Panc1 (cell line): ENCODE results near the gene C19orf47. TPM values are rescaled to one million over a fixed set of nuclear protein-coding genes. Genes with fewer than 3 reads are reported as not detected.

Source experiments
- ATAC-seq: fragments of 200-7000 bp; cut with Tn5 transposase; 2 replicates; pipeline ENCODE4 v1.9.1; 2020; ENCODE audit warnings: mild to moderate bottlenecking, moderate library complexity
- BruUV-seq: library from RNA; stranded (reverse); fragments of 400-500 nt; replicated peaks from 2 replicates; lab custom pipeline; 2021; lab: Mats Ljungman, UMichigan
- CTCF ChIA-PET: fragments of 300-600 bp; sonication (Branson Sonifier 250); formaldehyde crosslinking; loops from one replicate; lab custom pipeline; 2022; ENCODE audit warnings: antibody characterized with exemption; lab: Charles Lee
- POLR2A ChIA-PET: fragments of 300-600 bp; sonication (Branson Sonifier 250); formaldehyde crosslinking; loops from one replicate; lab custom pipeline; 2022; ENCODE audit warnings: antibody characterized with exemption; lab: Charles Lee
- DNase-seq: peaks from one replicate; pipeline ENCODE4 v3.0.0-alpha.2; 2010; ENCODE audit warnings: low read depth, low spot score
- H3K27ac ChIP-seq: 2 replicates; pipeline ENCODE4 v1.5.1; 2011; ENCODE audit warnings: mild to moderate bottlenecking, low read length, inconsistent platforms
- H3K27me3 ChIP-seq: fragments of 200-500 bp; sonication (Bioruptor generic); 2 replicates; pipeline ENCODE4 v1.6.0; 2014; ENCODE audit warnings: low read length, inconsistent platforms; ENCODE audit not compliant: control insufficient read depth, insufficient read depth
- H3K36me3 ChIP-seq: fragments of 200-500 bp; sonication (Bioruptor generic); 2 replicates; pipeline ENCODE4 v1.5.1; 2014; ENCODE audit warnings: inconsistent platforms, mild to moderate bottlenecking, low read length, moderate library complexity; ENCODE audit not compliant: control insufficient read depth, insufficient read depth
- H3K4me1 ChIP-seq: 2 replicates; pipeline ENCODE4 v1.5.1; 2011; ENCODE audit warnings: inconsistent platforms, mild to moderate bottlenecking, low read length, moderate library complexity; ENCODE audit not compliant: control insufficient read depth, insufficient read depth
- H3K4me3 ChIP-seq, 2 experiments: 2 replicates each; pipeline ENCODE4 v1.5.1; 2011 to 2012; ENCODE audit warnings: low read depth in 2 of 2, low read length in 2 of 2, mild to moderate bottlenecking in 2 of 2, inconsistent platforms in 1 of 2, moderate library complexity in 1 of 2
- H3K9me3 ChIP-seq: fragments of 200-500 bp; sonication (Bioruptor generic); 2 replicates; pipeline ENCODE4 v1.5.1; 2014; ENCODE audit warnings: low read depth, mild to moderate bottlenecking, inconsistent platforms, low read length, moderate library complexity; ENCODE audit not compliant: control insufficient read depth, insufficient read depth
- POLR2AphosphoS5 ChIP-seq: IDR thresholded peaks from 2 replicates; pipeline ENCODE4 v1.6.1; 2012; ENCODE audit warnings: mild to moderate bottlenecking, low read depth, low read length, moderate library complexity
- SIN3A ChIP-seq: IDR thresholded peaks from 2 replicates; pipeline ENCODE4 v1.6.1; 2012; ENCODE audit warnings: low read depth, mild to moderate bottlenecking, low read length, moderate library complexity, borderline replicate concordance; ENCODE audit not compliant: insufficient read depth
- TCF7L2 ChIP-seq: IDR thresholded peaks from 2 replicates; pipeline ENCODE4 v1.6.1; 2011; ENCODE audit warnings: mild to moderate bottlenecking, low read depth, low read length, inconsistent platforms
- in situ Hi-C: cut with HindIII; loops from 2 replicates; pipeline ENCODE4 v1.10.0; 2016; ENCODE audit warnings: low sequenced_read_pairs, low pct_unique_long_range_greater_than_20kb
- intact Hi-C: fragments of 100-400 bp; cut with micrococcal nuclease; formaldehyde crosslinking; loops from one replicate; pipeline ENCODE4 v1.10.0; 2022; ENCODE audit not compliant: unreplicated experiment
- total RNA-seq: library from RNA; stranded (reverse); gene quantifications from one replicate; pipeline ENCODE4 v1.2.1, GENCODE V29; 2021; ENCODE audit not compliant: unreplicated experiment
- TF ChIP-seq, protein P1 (sequence below), 2 experiments: IDR thresholded peaks; 2 replicates each; pipeline ENCODE4 v1.6.1; 2011 to 2012; ENCODE audit warnings: low read depth in 2 of 2, control low read depth in 1 of 2, low read length in 1 of 2, mild to moderate bottlenecking in 1 of 2, moderate library complexity in 1 of 2; ENCODE audit not compliant: insufficient read depth in 1 of 2
- TF ChIP-seq, protein P2 (sequence below): fragments of 450-650 bp; IDR thresholded peaks from 2 replicates; pipeline ENCODE4 v1.5.1; 2017; ENCODE audit warnings: mild to moderate bottlenecking

The C19orf47 gene
- total RNA-seq, 1 experiment from 2014 or later, result 29.0 TPM

DNA sequence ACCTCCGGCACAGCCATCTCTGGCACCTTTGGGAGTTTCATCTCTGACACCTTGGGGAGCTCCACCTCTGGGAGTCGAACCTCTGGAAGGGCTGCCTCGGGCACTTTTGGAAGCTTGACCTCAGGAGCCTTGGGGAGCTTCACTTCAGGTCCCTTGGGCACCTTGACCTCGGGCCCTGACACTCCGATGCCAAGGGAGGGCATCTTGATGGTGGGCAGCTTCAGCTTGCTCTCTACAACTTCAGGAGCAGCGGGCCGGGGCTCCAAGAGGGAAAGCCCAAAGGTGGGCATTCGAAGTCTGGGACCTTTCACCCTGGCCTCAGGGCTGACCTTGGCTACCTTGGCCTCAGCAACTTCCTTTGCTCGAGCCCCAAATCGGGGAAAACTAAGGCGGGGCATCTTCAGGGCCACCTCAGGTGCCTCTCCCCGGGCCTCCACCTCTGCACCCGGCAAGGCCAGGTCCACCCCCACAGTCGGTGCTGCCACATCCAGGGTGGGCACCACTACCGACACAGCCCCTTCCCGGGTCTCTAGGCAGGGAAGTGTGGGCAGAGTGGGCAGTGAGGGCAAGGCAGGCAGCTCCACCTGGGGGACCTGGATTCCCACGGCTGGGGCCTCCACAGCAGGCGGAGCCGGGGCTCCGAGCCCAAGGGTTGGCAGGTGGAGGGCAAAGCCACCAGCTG is 48.8 kb upstream of the C19orf47 start:
- in situ Hi-C loops, result no loop called here
- H3K36me3 ChIP-seq, result no peaks in the 10 kb centered on the region
- H3K27ac ChIP-seq, result no peak overlapping the region
- no peak for DNase-seq
- no peak overlapping the region for H3K4me3 ChIP-seq
- intact Hi-C loops, result no loop called here
- no peaks in the 10 kb centered on the region for H3K27me3 ChIP-seq
- TF ChIP-seq TCF7L2, result no peak
- no peak for TF ChIP-seq POLR2AphosphoS5
- TF ChIP-seq, protein P1, sequence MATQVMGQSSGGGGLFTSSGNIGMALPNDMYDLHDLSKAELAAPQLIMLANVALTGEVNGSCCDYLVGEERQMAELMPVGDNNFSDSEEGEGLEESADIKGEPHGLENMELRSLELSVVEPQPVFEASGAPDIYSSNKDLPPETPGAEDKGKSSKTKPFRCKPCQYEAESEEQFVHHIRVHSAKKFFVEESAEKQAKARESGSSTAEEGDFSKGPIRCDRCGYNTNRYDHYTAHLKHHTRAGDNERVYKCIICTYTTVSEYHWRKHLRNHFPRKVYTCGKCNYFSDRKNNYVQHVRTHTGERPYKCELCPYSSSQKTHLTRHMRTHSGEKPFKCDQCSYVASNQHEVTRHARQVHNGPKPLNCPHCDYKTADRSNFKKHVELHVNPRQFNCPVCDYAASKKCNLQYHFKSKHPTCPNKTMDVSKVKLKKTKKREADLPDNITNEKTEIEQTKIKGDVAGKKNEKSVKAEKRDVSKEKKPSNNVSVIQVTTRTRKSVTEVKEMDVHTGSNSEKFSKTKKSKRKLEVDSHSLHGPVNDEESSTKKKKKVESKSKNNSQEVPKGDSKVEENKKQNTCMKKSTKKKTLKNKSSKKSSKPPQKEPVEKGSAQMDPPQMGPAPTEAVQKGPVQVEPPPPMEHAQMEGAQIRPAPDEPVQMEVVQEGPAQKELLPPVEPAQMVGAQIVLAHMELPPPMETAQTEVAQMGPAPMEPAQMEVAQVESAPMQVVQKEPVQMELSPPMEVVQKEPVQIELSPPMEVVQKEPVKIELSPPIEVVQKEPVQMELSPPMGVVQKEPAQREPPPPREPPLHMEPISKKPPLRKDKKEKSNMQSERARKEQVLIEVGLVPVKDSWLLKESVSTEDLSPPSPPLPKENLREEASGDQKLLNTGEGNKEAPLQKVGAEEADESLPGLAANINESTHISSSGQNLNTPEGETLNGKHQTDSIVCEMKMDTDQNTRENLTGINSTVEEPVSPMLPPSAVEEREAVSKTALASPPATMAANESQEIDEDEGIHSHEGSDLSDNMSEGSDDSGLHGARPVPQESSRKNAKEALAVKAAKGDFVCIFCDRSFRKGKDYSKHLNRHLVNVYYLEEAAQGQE (IDR thresholded peaks at IDR 0.05; ENCODE audit: insufficient read depth in 1 of 2, low read depth in 2 of 2, low read length in 1 of 2), result no peak
- TF ChIP-seq SIN3A, result no peak
- TF ChIP-seq, protein P2, sequence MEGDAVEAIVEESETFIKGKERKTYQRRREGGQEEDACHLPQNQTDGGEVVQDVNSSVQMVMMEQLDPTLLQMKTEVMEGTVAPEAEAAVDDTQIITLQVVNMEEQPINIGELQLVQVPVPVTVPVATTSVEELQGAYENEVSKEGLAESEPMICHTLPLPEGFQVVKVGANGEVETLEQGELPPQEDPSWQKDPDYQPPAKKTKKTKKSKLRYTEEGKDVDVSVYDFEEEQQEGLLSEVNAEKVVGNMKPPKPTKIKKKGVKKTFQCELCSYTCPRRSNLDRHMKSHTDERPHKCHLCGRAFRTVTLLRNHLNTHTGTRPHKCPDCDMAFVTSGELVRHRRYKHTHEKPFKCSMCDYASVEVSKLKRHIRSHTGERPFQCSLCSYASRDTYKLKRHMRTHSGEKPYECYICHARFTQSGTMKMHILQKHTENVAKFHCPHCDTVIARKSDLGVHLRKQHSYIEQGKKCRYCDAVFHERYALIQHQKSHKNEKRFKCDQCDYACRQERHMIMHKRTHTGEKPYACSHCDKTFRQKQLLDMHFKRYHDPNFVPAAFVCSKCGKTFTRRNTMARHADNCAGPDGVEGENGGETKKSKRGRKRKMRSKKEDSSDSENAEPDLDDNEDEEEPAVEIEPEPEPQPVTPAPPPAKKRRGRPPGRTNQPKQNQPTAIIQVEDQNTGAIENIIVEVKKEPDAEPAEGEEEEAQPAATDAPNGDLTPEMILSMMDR, result no peak
- CTCF ChIA-PET, result interaction anchor here (0.5 kb wide), 1 partner anchor 20 kb away, joined by 3 read pairs; no protein-coding TSS in a partner anchor
- POLR2A ChIA-PET, result no interaction called here
- no peaks in the 10 kb centered on the region for H3K4me1 ChIP-seq
- no TSS peak for BruUV-seq
- no peak for ATAC-seq
- H3K9me3 ChIP-seq, result no peaks in the 10 kb centered on the region

DNA sequence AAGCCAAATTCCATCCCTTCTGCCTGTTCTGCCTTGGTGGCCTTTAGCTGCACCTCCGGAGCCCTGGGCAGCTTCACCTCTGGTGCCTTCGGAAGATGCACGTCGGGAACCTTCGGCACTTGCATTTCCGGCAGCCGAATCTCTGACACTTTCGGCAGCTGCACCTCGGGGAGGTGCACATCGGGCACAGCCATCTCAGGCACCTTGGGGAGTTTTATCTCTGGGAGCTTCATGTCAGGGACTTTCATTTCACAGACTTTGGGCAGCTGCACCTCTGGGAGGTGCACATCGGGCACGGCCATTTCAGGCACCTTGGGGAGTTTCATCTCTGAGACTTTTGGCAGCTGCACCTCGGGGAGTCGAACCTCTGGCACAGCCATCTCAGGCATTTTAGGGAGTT is 47.8 kb upstream of the C19orf47 start:
- TF ChIP-seq, protein P1 (IDR thresholded peaks at IDR 0.05; ENCODE audit: insufficient read depth in 1 of 2, low read depth in 2 of 2, low read length in 1 of 2), result no peak
- TF ChIP-seq, protein P2, result no peak
- TF ChIP-seq POLR2AphosphoS5, result no peak
- TF ChIP-seq SIN3A, result no peak
- no peak for TF ChIP-seq TCF7L2
- no peaks in the 10 kb centered on the region for H3K4me1 ChIP-seq
- DNase-seq, result no peak
- intact Hi-C loops, result no loop called here
- no peaks in the 10 kb centered on the region for H3K9me3 ChIP-seq
- no peak for ATAC-seq
- no peaks in the 10 kb centered on the region for H3K27me3 ChIP-seq
- ChIA-PET CTCF (no interaction called here), POLR2A (no interaction called here)
- in situ Hi-C loops, result no loop called here
- no peak overlapping the region for H3K4me3 ChIP-seq
- no peaks in the 10 kb centered on the region for H3K36me3 ChIP-seq
- no TSS peak for BruUV-seq
- no peak overlapping the region for H3K27ac ChIP-seq
